SK-N-MC (cell line): ENCODE results near the gene GPR137C.

Experiments
- EZH2 ChIP-seq: fragments of 200-600 bp; sonication (generic); IDR thresholded peaks from one replicate; pipeline ENCODE4 v1.6.1; 2017; ENCODE audit warnings: antibody characterized with exemption
- FOXP2 ChIP-seq: optimal IDR thresholded peaks from 2 replicates; pipeline ENCODE3; 2011; ENCODE audit warnings: mild to moderate bottlenecking, moderate library complexity; ENCODE audit not compliant: insufficient read depth; ENCODE audit errors: extremely low read length, control extremely low read depth
- POLR2AphosphoS5 ChIP-seq: IDR thresholded peaks from 2 replicates; pipeline ENCODE4 v1.6.1; 2012; ENCODE audit warnings: mild to moderate bottlenecking, low read depth, low read length, borderline replicate concordance

DNA sequence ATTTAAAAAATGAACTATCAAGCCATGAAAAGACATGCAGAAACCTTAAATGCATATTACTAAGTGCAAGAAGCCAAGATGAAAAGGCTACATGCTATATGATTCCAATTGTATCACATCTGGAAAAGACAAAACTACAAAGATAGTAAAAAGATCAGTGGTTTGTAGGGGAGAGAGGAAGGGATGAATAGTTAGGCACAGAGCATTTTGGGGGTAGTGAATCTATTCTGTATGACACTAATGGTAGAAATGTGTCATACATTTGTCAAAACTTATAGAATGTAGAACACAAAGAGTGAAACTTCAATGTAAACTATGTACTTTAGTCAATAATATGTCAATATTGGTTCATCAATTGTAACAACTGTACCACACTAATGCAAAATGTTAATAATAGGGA lies 21.2 kb upstream of the GPR137C start:
- TF ChIP-seq EZH2 (no peak), POLR2AphosphoS5 (no peak), FOXP2 (no peak)
